B cell (primary cell): ENCODE results near the gene PHOX2B. TPM values are rescaled to one million over a fixed set of nuclear protein-coding genes. Genes with fewer than 3 reads are reported as not detected.

Experiments
- ATAC-seq: fragments of 200-7000 bp; cut with Tn5 transposase; one replicate; pipeline ENCODE4 v1.10.0; 2021; ENCODE audit warnings: low read depth, mild to moderate bottlenecking, moderate number of reproducible peaks, moderate library complexity
- CTCF ChIA-PET: fragments of 350-600 bp; sonication (Branson Sonifier 250); formaldehyde crosslinking; loops from one replicate; lab custom pipeline; 2021; ENCODE audit warnings: antibody characterized with exemption, inconsistent platforms; lab: Charles Lee
- POLR2A ChIA-PET: fragments of 350-600 bp; sonication (Branson Sonifier 250); formaldehyde crosslinking; loops from one replicate; lab custom pipeline; 2021; ENCODE audit warnings: antibody characterized with exemption; lab: Charles Lee
- DNase-seq: peaks from one replicate; pipeline ENCODE4 v3.0.0; 2013
- H2AFZ ChIP-seq: 2 replicates; pipeline ENCODE4 v1.6.1; 2012; ENCODE audit warnings: mild to moderate bottlenecking, low read depth, low read length; ENCODE audit not compliant: insufficient read depth, poor library complexity, severe bottlenecking
- H3K27ac ChIP-seq, 2 donors: 1 replicate in 1 of 2; 2 replicates in 1 of 2; pipeline ENCODE4 v1.5.1; 2012 to 2013; ENCODE audit warnings: low read length in 2 of 2, mild to moderate bottlenecking in 2 of 2, moderate library complexity in 1 of 2
- H3K27me3 ChIP-seq, 4 experiments: fragments of 200-600 bp in 1 of 4; sonication (generic) in 1 of 4; replicated peaks in 1 of 4; 1 replicate in 2 of 4; 2 replicates in 2 of 4; pipeline versions ENCODE4 v1.6.1 to v1.7.0; 2013 to 2016; ENCODE audit warnings: low read length in 3 of 4, mild to moderate bottlenecking in 2 of 4, mixed read lengths in 1 of 4, moderate library complexity in 1 of 4; ENCODE audit not compliant: insufficient read depth in 4 of 4, control insufficient read depth in 3 of 4; ENCODE audit errors: control extremely low read depth in 1 of 4
- H3K36me3 ChIP-seq, 2 experiments: replicated peaks in 1 of 2; 1 replicate in 1 of 2; 2 replicates in 1 of 2; pipeline versions ENCODE4 v1.6.1 to v1.7.1; 2013; ENCODE audit warnings: low read length in 1 of 2; ENCODE audit not compliant: insufficient read depth in 2 of 2, control insufficient read depth in 1 of 2; ENCODE audit errors: control extremely low read depth in 1 of 2, extremely low read depth in 1 of 2
- H3K4me1 ChIP-seq, 2 donors: fragments of 200-600 bp in 1 of 2; sonication (generic) in 1 of 2; 1 replicate in 1 of 2; 2 replicates in 1 of 2; pipeline versions ENCODE4 v1.5.1 to v1.6.1; 2013 to 2017; ENCODE audit warnings: low read length in 2 of 2; ENCODE audit not compliant: control insufficient read depth in 2 of 2, insufficient read depth in 2 of 2
- H3K4me2 ChIP-seq: replicated peaks from 2 replicates; pipeline ENCODE3; 2012; ENCODE audit warnings: mild to moderate bottlenecking, low read depth, low read length; ENCODE audit not compliant: poor library complexity, severe bottlenecking
- H3K4me3 ChIP-seq, 5 experiments: fragments of 200-600 bp in 1 of 5; sonication (generic) in 1 of 5; 1 replicate in 3 of 5; 2 replicates in 2 of 5; pipeline versions ENCODE4 v1.5.1 to v1.7.0; 2011 to 2016; ENCODE audit warnings: low read length in 4 of 5, mild to moderate bottlenecking in 4 of 5, low read depth in 2 of 5, control low read depth in 1 of 5, moderate library complexity in 1 of 5; ENCODE audit not compliant: insufficient read depth in 1 of 5; ENCODE audit errors: control extremely low read depth in 1 of 5, extremely low read depth in 1 of 5
- H3K79me2 ChIP-seq: fragments of 200-600 bp; sonication (generic); one replicate; pipeline ENCODE4 v1.6.0; 2016; ENCODE audit warnings: low read length; ENCODE audit not compliant: control insufficient read depth, insufficient read depth
- H3K9ac ChIP-seq: fragments of 200-600 bp; sonication (generic); 2 replicates; pipeline ENCODE4 v1.6.1; 2017; ENCODE audit warnings: mild to moderate bottlenecking, low read length, moderate library complexity
- H3K9me3 ChIP-seq, 3 donors: one replicate each; pipeline versions ENCODE4 v1.6.1 to v1.7.1; 2013; ENCODE audit warnings: low read length in 2 of 3; ENCODE audit not compliant: control insufficient read depth in 2 of 3, insufficient read depth in 1 of 3; ENCODE audit errors: control extremely low read depth in 1 of 3
- H4K20me1 ChIP-seq: 2 replicates; pipeline ENCODE4 v1.6.0; 2012; ENCODE audit warnings: mild to moderate bottlenecking, low read length; ENCODE audit not compliant: insufficient read depth, control insufficient read depth, poor library complexity, severe bottlenecking
- H3K27ac Mint-ChIP-seq: one replicate; pipeline ENCODE4 v1.8.0; 2021; ENCODE audit warnings: mixed read lengths
- H3K27me3 Mint-ChIP-seq: one replicate; pipeline ENCODE4 v1.8.0; 2021; ENCODE audit warnings: mixed read lengths
- H3K4me1 Mint-ChIP-seq: one replicate; pipeline ENCODE4 v1.8.0; 2021; ENCODE audit warnings: mixed read lengths
- H3K4me3 Mint-ChIP-seq: one replicate; pipeline ENCODE4 v1.8.0; 2021; ENCODE audit warnings: mixed read lengths
- H3K9me3 Mint-ChIP-seq: one replicate; pipeline ENCODE4 v1.8.0; 2022; ENCODE audit warnings: mixed read lengths; ENCODE audit not compliant: insufficient read depth
- CTCF ChIP-seq: fragments of 200-600 bp; IDR thresholded peaks from one replicate; pipeline ENCODE4 v1.8.0; 2022; ENCODE audit warnings: antibody characterized with exemption, mild to moderate bottlenecking
- EZH2 ChIP-seq: IDR thresholded peaks from 2 replicates; pipeline ENCODE4 v1.6.1; 2012; ENCODE audit warnings: borderline replicate concordance, low read depth, mild to moderate bottlenecking, moderate library complexity, low read length; ENCODE audit not compliant: insufficient read depth, poor library complexity, severe bottlenecking
- WGBS: methylation state at CpG from one replicate; pipeline ENCODE4 v1.1.5; 2013; ENCODE audit warnings: missing lambda C conversion rate; ENCODE audit not compliant: insufficient coverage; 5-methylcytosine and 5-hydroxymethylcytosine counted together
- intact Hi-C: fragments of 100-400 bp; cut with micrococcal nuclease; formaldehyde crosslinking; loops from one replicate; pipeline ENCODE4 v1.10.0; 2022
- polyA plus RNA-seq: library from polyadenylated mRNA; depleted of rRNA; stranded (reverse); fragments of >200 nt; gene quantifications from 2 replicates; pipeline ENCODE4 v1.2.3, GENCODE V29; 2012
- total RNA-seq, 2 donors: library from RNA; stranded (reverse); fragments of 120-200 nt in 1 of 2; gene quantifications; 1 replicate in 1 of 2; 2 replicates in 1 of 2; pipeline versions ENCODE4 v1.2.3 to v1.2.4, GENCODE V29; 2013 to 2022

PHOX2B gene
- total and polyA plus RNA-seq, 2 donors (not counting 1 experiment from before 2014, with no cell fraction given), result not detected

- no peaks in the 10 kb centered on the region for H3K27me3 ChIP-seq
- H4K20me1 ChIP-seq, result no peaks in the 10 kb centered on the region
- Mint-ChIP-seq H3K9me3 (no peaks in the 10 kb centered on the region), H3K27me3 (peaks cover 28% of the 10 kb centered on the region), H3K4me3 (no peak overlapping the region), H3K27ac (no peak overlapping the region), H3K4me1 (no peaks in the 10 kb centered on the region)
- no CpG with 5 or more reads among the region's 4 CpGs for WGBS
- H3K4me1 ChIP-seq, result no peaks in the 10 kb centered on the region
- POLR2A ChIA-PET, result no interaction called here
- no peak for ATAC-seq
- no peaks in the 10 kb centered on the region for H3K36me3 ChIP-seq
- no peak overlapping the region for H3K9ac ChIP-seq
- H2AFZ ChIP-seq, result no peak overlapping the region
- H3K4me3 ChIP-seq, result no peak overlapping the region
- CTCF ChIA-PET, result no interaction called here
- intact Hi-C loops, result no loop called here
- no peak overlapping the region for H3K27ac ChIP-seq
- H3K4me2 ChIP-seq, result no peak overlapping the region
- H3K79me2 ChIP-seq, result no peaks in the 10 kb centered on the region
- no peak for TF ChIP-seq EZH2
- TF ChIP-seq CTCF, result no peak
- no peak for DNase-seq
- no peaks in the 10 kb centered on the region for H3K9me3 ChIP-seq
Observed at GRCh38 chr4:41702770-41703169, 45.8 kb downstream of the PHOX2B start.

GRCh38 chr4:41701983-41702382, 46.5 kb downstream of the PHOX2B start:
- no peak for ATAC-seq
- TF ChIP-seq CTCF (no peak), EZH2 (no peak)
- Histone ChIP-seq H4K20me1 (no peaks in the 10 kb centered on the region), H3K27me3 (no peaks in the 10 kb centered on the region), H3K9ac (no peak overlapping the region), H3K4me3 (no peak overlapping the region), H3K36me3 (no peaks in the 10 kb centered on the region), H3K27ac (no peak overlapping the region), H3K79me2 (no peaks in the 10 kb centered on the region), H3K4me1 (no peaks in the 10 kb centered on the region), H3K4me2 (no peak overlapping the region), H3K9me3 (no peaks in the 10 kb centered on the region), H2AFZ (no peak overlapping the region)
- peaks cover 28% of the 10 kb centered on the region for H3K27me3 Mint-ChIP-seq
- H3K4me1 Mint-ChIP-seq, result no peaks in the 10 kb centered on the region
- no peaks in the 10 kb centered on the region for H3K9me3 Mint-ChIP-seq
- no peak overlapping the region for H3K4me3 Mint-ChIP-seq
- 100% methylated on average over 1 of the region's 3 CpGs for WGBS
- POLR2A ChIA-PET, result no interaction called here
- no peak overlapping the region for H3K27ac Mint-ChIP-seq
- CTCF ChIA-PET, result no interaction called here
- intact Hi-C loops, result no loop called here
- DNase-seq, result no peak
